H9 (cell line): ENCODE measurements around the gene CALN1. TPM values are rescaled to one million over a fixed set of nuclear protein-coding genes. Genes with fewer than 3 reads are reported as not detected.

Source experiments
- DNase-seq: peaks from one replicate; pipeline ENCODE4 v3.0.0-alpha.2; 2017
- H2AFZ ChIP-seq: one replicate; pipeline ENCODE4 v1.6.1; 2013; ENCODE audit warnings: mild to moderate bottlenecking, low read length, control low read depth, moderate library complexity
- H2AK5ac ChIP-seq: 2 replicates; pipeline ENCODE4 v1.6.1; 2013; ENCODE audit warnings: low read length, control low read depth, mixed read lengths; ENCODE audit not compliant: insufficient read length
- H2BK120ac ChIP-seq: one replicate; pipeline ENCODE4 v1.6.1; 2013; ENCODE audit warnings: low read depth, mild to moderate bottlenecking, low read length, control low read depth, inconsistent platforms; ENCODE audit not compliant: poor library complexity, severe bottlenecking
- H2BK12ac ChIP-seq: 2 replicates; pipeline ENCODE4 v1.6.1; 2013; ENCODE audit warnings: low read length, control low read depth, mixed read lengths, low read depth; ENCODE audit not compliant: insufficient read length
- H2BK15ac ChIP-seq: 2 replicates; pipeline ENCODE4 v1.6.1; 2013; ENCODE audit warnings: low read depth, low read length, control low read depth
- H2BK20ac ChIP-seq: one replicate; pipeline ENCODE4 v1.6.1; 2013; ENCODE audit warnings: low read depth, mild to moderate bottlenecking, low read length, control low read depth, inconsistent platforms; ENCODE audit not compliant: poor library complexity, severe bottlenecking
- H2BK5ac ChIP-seq: 2 replicates; pipeline ENCODE4 v1.6.1; 2013; ENCODE audit warnings: low read length, control low read depth, mixed read lengths; ENCODE audit not compliant: insufficient read length
- H3K14ac ChIP-seq: 2 replicates; pipeline ENCODE4 v1.6.1; 2013; ENCODE audit warnings: low read length, control low read depth; ENCODE audit not compliant: insufficient read depth
- H3K18ac ChIP-seq: 2 replicates; pipeline ENCODE4 v1.6.1; 2013; ENCODE audit warnings: low read depth, mild to moderate bottlenecking, mixed read lengths, low read length, control low read depth; ENCODE audit not compliant: insufficient read length
- H3K23ac ChIP-seq: 2 replicates; pipeline ENCODE4 v1.6.1; 2013; ENCODE audit warnings: low read length, control low read depth, mixed read lengths, low read depth; ENCODE audit not compliant: insufficient read length
- H3K23me2 ChIP-seq: 2 replicates; pipeline ENCODE4 v1.6.1; 2013; ENCODE audit warnings: low read depth, mild to moderate bottlenecking, mixed read lengths, low read length, control low read depth; ENCODE audit not compliant: insufficient read length, poor library complexity, severe bottlenecking
- H3K27ac ChIP-seq: 2 replicates; pipeline ENCODE4 v1.5.1; 2013; ENCODE audit warnings: low read length, control low read depth, mixed read lengths, low read depth; ENCODE audit not compliant: insufficient read length
- H3K27me3 ChIP-seq: 2 replicates; pipeline ENCODE4 v1.6.1; 2013; ENCODE audit warnings: low read length, control low read depth, inconsistent platforms; ENCODE audit not compliant: insufficient read depth
- H3K4ac ChIP-seq: 2 replicates; pipeline ENCODE4 v1.6.1; 2013; ENCODE audit warnings: low read depth, mild to moderate bottlenecking, control low read depth, inconsistent platforms, low read length, moderate library complexity
- H3K4me1 ChIP-seq: 2 replicates; pipeline ENCODE4 v1.6.1; 2013; ENCODE audit warnings: low read length, control low read depth, inconsistent platforms; ENCODE audit not compliant: insufficient read depth
- H3K4me2 ChIP-seq: 2 replicates; pipeline ENCODE4 v1.6.1; 2013; ENCODE audit warnings: low read length, control low read depth, mixed read lengths; ENCODE audit not compliant: insufficient read length, insufficient read depth
- H3K56ac ChIP-seq: 2 replicates; pipeline ENCODE4 v1.6.1; 2013; ENCODE audit warnings: low read depth, mild to moderate bottlenecking, mixed read lengths, low read length, control low read depth; ENCODE audit not compliant: insufficient read length
- H3K79me1 ChIP-seq: 2 replicates; pipeline ENCODE4 v1.6.1; 2013; ENCODE audit warnings: low read depth, mild to moderate bottlenecking, moderate library complexity, low read length, control low read depth, inconsistent platforms; ENCODE audit not compliant: insufficient read depth, poor library complexity, severe bottlenecking
- H3K79me2 ChIP-seq: 2 replicates; pipeline ENCODE4 v1.6.1; 2013; ENCODE audit warnings: low read length, control low read depth, inconsistent platforms; ENCODE audit not compliant: insufficient read depth
- H3K9ac ChIP-seq: 2 replicates; pipeline ENCODE4 v1.6.1; 2013; ENCODE audit warnings: low read length, control low read depth, mixed read lengths; ENCODE audit not compliant: insufficient read length; ENCODE audit errors: extremely low read depth
- H3K9me3 ChIP-seq: one replicate; pipeline ENCODE4 v1.6.1; 2013; ENCODE audit warnings: low read depth, low read length, inconsistent platforms; ENCODE audit not compliant: control insufficient read depth
- H3T11ph ChIP-seq: one replicate; pipeline ENCODE4 v1.6.1; 2013; ENCODE audit warnings: mild to moderate bottlenecking, low read length, control low read depth, inconsistent platforms
- H4K20me1 ChIP-seq: one replicate; pipeline ENCODE4 v1.6.1; 2013; ENCODE audit not compliant: control insufficient read depth, insufficient read length, insufficient read depth
- H4K5ac ChIP-seq: 2 replicates; pipeline ENCODE4 v1.6.1; 2013; ENCODE audit warnings: low read depth, mild to moderate bottlenecking, mixed read lengths, low read length, control low read depth; ENCODE audit not compliant: insufficient read length
- H4K8ac ChIP-seq: replicated peaks from 2 replicates; pipeline ENCODE4 v1.6.1; 2013; ENCODE audit warnings: low read length, control low read depth, mixed read lengths, low read depth; ENCODE audit not compliant: insufficient read length
- H4K91ac ChIP-seq: 2 replicates; pipeline ENCODE4 v1.6.1; 2013; ENCODE audit warnings: low read depth, mild to moderate bottlenecking, moderate library complexity, mixed read lengths, low read length, control low read depth; ENCODE audit not compliant: insufficient read length
- H3K27ac Mint-ChIP-seq, 3 experiments: 2 replicates in 2 of 3; 3 replicates in 1 of 3; pipeline ENCODE4 v1.8.0; 2020 to 2021; ENCODE audit warnings: mixed read lengths in 3 of 3, mild to moderate bottlenecking in 1 of 3, moderate library complexity in 1 of 3
- H3K27me3 Mint-ChIP-seq: 2 replicates; pipeline ENCODE4 v1.8.0; 2021; ENCODE audit warnings: low read depth, mild to moderate bottlenecking, moderate library complexity, mixed read lengths
- H3K36me3 Mint-ChIP-seq, 3 experiments: 2 replicates in 2 of 3; 3 replicates in 1 of 3; pipeline ENCODE4 v1.8.0; 2020 to 2021; ENCODE audit warnings: low read depth in 3 of 3, mixed read lengths in 3 of 3; ENCODE audit not compliant: insufficient read depth in 1 of 3
- H3K4me1 Mint-ChIP-seq, 2 experiments: 2 replicates each; pipeline ENCODE4 v1.8.0; 2020; ENCODE audit warnings: mixed read lengths in 2 of 2
- H3K4me3 Mint-ChIP-seq, 2 experiments: 2 replicates in 1 of 2; 3 replicates in 1 of 2; pipeline ENCODE4 v1.8.0; 2020 to 2021; ENCODE audit warnings: mild to moderate bottlenecking in 2 of 2, mixed read lengths in 2 of 2, moderate library complexity in 1 of 2
- H3K9me3 Mint-ChIP-seq, 2 experiments: 2 replicates in 1 of 2; 3 replicates in 1 of 2; pipeline ENCODE4 v1.8.0; 2020; ENCODE audit warnings: mild to moderate bottlenecking in 2 of 2, mixed read lengths in 2 of 2, moderate library complexity in 1 of 2
- CTCF ChIP-seq: fragments of 200-600 bp; sonication (generic); conservative IDR thresholded peaks from 3 replicates; pipeline ENCODE4 v1.8.0; 2021; ENCODE audit warnings: antibody characterized with exemption, mild to moderate bottlenecking
- WGBS: extraction: QIAGEN DNeasy Blood & Tissue Kit; methylation state at CpG from one replicate; pipeline ENCODE4 v1.1.7; 2013; ENCODE audit warnings: missing lambda C conversion rate, low lambda C conversion rate, mixed read lengths; ENCODE audit not compliant: insufficient read length; ENCODE audit errors: extremely low coverage; 5-methylcytosine and 5-hydroxymethylcytosine counted together
- total RNA-seq: library from RNA; stranded (reverse); gene quantifications from 2 replicates; pipeline ENCODE4 v1.2.1, GENCODE V29; 2021

The CALN1 gene
- total RNA-seq, 1 experiment from 2014 or later = 2.8 TPM

DNA sequence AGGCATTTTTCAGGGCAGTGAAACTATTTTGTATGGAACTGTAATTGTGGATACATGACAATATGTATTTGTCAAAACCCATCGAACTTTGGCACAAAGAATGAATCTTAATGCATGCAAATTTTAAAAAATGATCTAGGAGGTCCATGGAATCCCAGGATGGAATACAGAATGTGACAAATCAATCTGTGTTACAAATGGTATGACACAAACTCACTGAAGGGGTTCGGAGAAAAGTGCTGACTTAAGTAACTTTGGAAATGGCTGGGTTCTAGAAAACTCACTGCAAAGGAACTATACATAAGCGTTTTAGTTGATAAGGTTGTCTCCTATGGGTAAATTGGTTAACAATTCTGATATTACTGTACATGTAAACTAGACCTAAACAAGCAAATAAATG, 26.0 kb downstream of the CALN1 start:
- H2BK15ac ChIP-seq = no peak overlapping the region
- H3K4me1 Mint-ChIP-seq = peaks cover 7 to 8% of the 10 kb centered on the region in 2 experiments
- H2BK120ac ChIP-seq = no peak overlapping the region
- no peak overlapping the region for H3K14ac ChIP-seq
- H3K23me2 ChIP-seq = no peaks in the 10 kb centered on the region
- no peak overlapping the region for H3K4ac ChIP-seq
- H3K36me3 Mint-ChIP-seq = no peaks in the 10 kb centered on the region; a peak in 1 of 7 replicates
- no peak overlapping the region for H4K91ac ChIP-seq
- no peaks in the 10 kb centered on the region for H3K27me3 ChIP-seq
- no peak overlapping the region for H3K23ac ChIP-seq
- H3K9me3 Mint-ChIP-seq = peaks cover 2 to 3% of the 10 kb centered on the region in 2 experiments; a peak in 3 of 5 replicates
- H4K5ac ChIP-seq = no peak overlapping the region
- no peak overlapping the region for H3T11ph ChIP-seq
- no peak overlapping the region for H2AK5ac ChIP-seq
- no peak overlapping the region for H3K27ac ChIP-seq
- H3K56ac ChIP-seq = no peak overlapping the region
- H3K4me1 ChIP-seq = no peaks in the 10 kb centered on the region
- no peak overlapping the region for H3K18ac ChIP-seq
- no peak overlapping the region for H3K27ac Mint-ChIP-seq
- no peak overlapping the region for H3K4me2 ChIP-seq
- no peak for TF ChIP-seq CTCF
- no peaks in the 10 kb centered on the region for H3K79me2 ChIP-seq
- H3K4me3 Mint-ChIP-seq = no peak overlapping the region
- H3K27me3 Mint-ChIP-seq = no peaks in the 10 kb centered on the region; the same call in 1 of the 2 replicates
- H3K79me1 ChIP-seq = no peaks in the 10 kb centered on the region
- no peak for DNase-seq
- H3K9me3 ChIP-seq = no peaks in the 10 kb centered on the region
- H2BK5ac ChIP-seq = no peak overlapping the region
- H2BK20ac ChIP-seq = no peak overlapping the region
- WGBS = no CpG with 5 or more reads among the region's 3 CpGs
- no peaks in the 10 kb centered on the region for H4K20me1 ChIP-seq
- H4K8ac ChIP-seq = no peak overlapping the region
- no peak overlapping the region for H2BK12ac ChIP-seq
- no peak overlapping the region for H3K9ac ChIP-seq
- H2AFZ ChIP-seq = no peak overlapping the region
